Breast epithelium (tissue), 3 donors: Measurements from ENCODE around the gene PYCR2.

ENCODE experiments used
- CTCF ChIP-seq, 3 donors: fragments of 450-650 bp; IDR thresholded peaks; one replicate each; pipeline ENCODE4 v1.5.1; 2016 to 2017; ENCODE audit warnings: antibody characterized with exemption in 3 of 3, mild to moderate bottlenecking in 3 of 3, moderate library complexity in 3 of 3
- POLR2AphosphoS5 ChIP-seq, 3 donors: sonication (generic); formaldehyde crosslinking; IDR thresholded peaks; one replicate each; pipeline ENCODE4 v1.6.1; 2017; ENCODE audit warnings: antibody characterized with exemption in 3 of 3

DNA sequence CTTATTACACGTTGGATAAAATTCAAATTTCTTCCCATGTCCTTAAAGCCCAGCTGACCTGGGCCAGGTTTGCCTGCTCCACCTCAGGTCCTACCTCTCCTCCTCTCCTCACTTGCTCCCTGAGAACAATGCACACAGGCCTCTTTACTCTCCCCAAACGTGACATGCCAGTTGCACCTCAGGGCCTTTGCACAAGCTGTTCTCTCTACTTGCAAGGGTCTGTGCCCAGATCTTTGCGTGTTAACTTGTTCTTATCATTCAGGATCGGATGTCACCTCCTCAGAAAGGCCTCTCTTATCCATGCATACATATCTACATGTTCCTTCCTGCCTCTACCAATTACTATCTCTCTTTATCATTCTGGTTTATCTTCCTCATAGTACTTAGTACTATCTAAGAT lies 20.4 kb downstream of the PYCR2 start:
- no peak for TF ChIP-seq CTCF (IDR thresholded peaks at IDR 0.05)
- no peak for TF ChIP-seq POLR2AphosphoS5 (IDR thresholded peaks at IDR 0.05)
